CD14-positive monocyte (primary cell): ENCODE results near the gene PEA15. TPM values are rescaled to one million over a fixed set of nuclear protein-coding genes. Genes with fewer than 3 reads are reported as not detected.

ENCODE experiments used
- DNase-seq, 3 donors: peaks; one replicate each; pipeline ENCODE4 v3.0.0-alpha.2; 2011 to 2022
- H2AFZ ChIP-seq: 2 replicates; pipeline ENCODE4 v1.6.0; 2012; ENCODE audit warnings: mild to moderate bottlenecking, low read depth, low read length, inconsistent platforms; ENCODE audit not compliant: insufficient read depth, poor library complexity, severe bottlenecking
- H3K27ac ChIP-seq, 2 donors: 1 replicate in 1 of 2; 2 replicates in 1 of 2; pipeline ENCODE4 v1.5.1; 2012 to 2013; ENCODE audit warnings: low read length in 2 of 2, control low read depth in 1 of 2, inconsistent platforms in 1 of 2, low read depth in 1 of 2, mild to moderate bottlenecking in 1 of 2
- H3K27me3 ChIP-seq, 2 donors: one replicate each; pipeline versions ENCODE4 v1.6.0 to v1.6.1; 2011 to 2013; ENCODE audit warnings: low read length in 2 of 2; ENCODE audit not compliant: control insufficient read depth in 2 of 2, insufficient read depth in 2 of 2
- H3K36me3 ChIP-seq, 2 donors: replicated peaks in 1 of 2; 1 replicate in 1 of 2; 2 replicates in 1 of 2; pipeline versions ENCODE4 v1.5.1 to v1.6.1; 2012 to 2013; ENCODE audit warnings: low read length in 2 of 2, control low read depth in 1 of 2, inconsistent platforms in 1 of 2, mild to moderate bottlenecking in 1 of 2; ENCODE audit not compliant: insufficient read depth in 2 of 2, control insufficient read depth in 1 of 2
- H3K4me1 ChIP-seq, 2 donors: 1 replicate in 1 of 2; 2 replicates in 1 of 2; pipeline versions ENCODE4 v1.5.1 to v1.6.1; 2012 to 2013; ENCODE audit warnings: low read length in 2 of 2, control low read depth in 1 of 2, inconsistent platforms in 1 of 2, mild to moderate bottlenecking in 1 of 2, moderate library complexity in 1 of 2; ENCODE audit not compliant: insufficient read depth in 2 of 2, control insufficient read depth in 1 of 2
- H3K4me2 ChIP-seq: replicated peaks from 2 replicates; pipeline ENCODE3; 2012; ENCODE audit warnings: low read length, moderate library complexity, mild to moderate bottlenecking; ENCODE audit not compliant: poor library complexity, severe bottlenecking; ENCODE audit errors: extremely low read depth
- H3K4me3 ChIP-seq, 3 experiments: fragments of 200-600 bp in 1 of 3; sonication (generic) in 1 of 3; replicated peaks in 1 of 3; 1 replicate in 2 of 3; 2 replicates in 1 of 3; pipeline ENCODE4 v1.5.1; 2011 to 2013; ENCODE audit warnings: low read length in 3 of 3, mild to moderate bottlenecking in 3 of 3, control low read depth in 2 of 3, low read depth in 2 of 3, inconsistent platforms in 1 of 3, moderate library complexity in 1 of 3
- H3K79me2 ChIP-seq: 2 replicates; pipeline ENCODE4 v1.6.0; 2012; ENCODE audit warnings: mild to moderate bottlenecking, control low read depth, inconsistent platforms, low read length, moderate library complexity; ENCODE audit not compliant: insufficient read depth
- H3K9ac ChIP-seq: 2 replicates; pipeline ENCODE4 v1.6.0; 2017; ENCODE audit warnings: low read length, mild to moderate bottlenecking; ENCODE audit not compliant: insufficient read depth, poor library complexity, severe bottlenecking
- H3K9me3 ChIP-seq, 2 donors: replicated peaks in 1 of 2; 1 replicate in 1 of 2; 2 replicates in 1 of 2; pipeline versions ENCODE4 v1.5.1 to v1.6.1; 2012 to 2013; ENCODE audit warnings: low read length in 2 of 2, control low read depth in 1 of 2; ENCODE audit not compliant: control insufficient read depth in 1 of 2, insufficient read depth in 1 of 2
- H4K20me1 ChIP-seq: 2 replicates; pipeline ENCODE4 v1.6.0; 2012; ENCODE audit warnings: mild to moderate bottlenecking, low read length, control low read depth, moderate library complexity; ENCODE audit not compliant: insufficient read depth
- H3K27ac Mint-ChIP-seq, 7 donors: one replicate each; pipeline ENCODE4 v1.8.0; 2020; ENCODE audit warnings: mild to moderate bottlenecking in 7 of 7, mixed read lengths in 7 of 7, moderate library complexity in 6 of 7, inconsistent platforms in 2 of 7
- H3K27me3 Mint-ChIP-seq, 3 donors: one replicate each; pipeline ENCODE4 v1.8.0; 2021 to 2022; ENCODE audit warnings: low read depth in 3 of 3, mild to moderate bottlenecking in 3 of 3, mixed read lengths in 3 of 3, moderate library complexity in 3 of 3, inconsistent platforms in 1 of 3
- H3K36me3 Mint-ChIP-seq, 2 donors: one replicate each; pipeline ENCODE4 v1.8.0; 2020; ENCODE audit warnings: mixed read lengths in 2 of 2, inconsistent platforms in 1 of 2, mild to moderate bottlenecking in 1 of 2
- H3K4me1 Mint-ChIP-seq: one replicate; pipeline ENCODE4 v1.8.0; 2020; ENCODE audit warnings: mild to moderate bottlenecking, mixed read lengths
- H3K4me3 Mint-ChIP-seq, 2 donors: one replicate each; pipeline ENCODE4 v1.8.0; 2020; ENCODE audit warnings: mild to moderate bottlenecking in 2 of 2, mixed read lengths in 2 of 2, moderate library complexity in 1 of 2
- H3K9me3 Mint-ChIP-seq, 7 donors: one replicate each; pipeline ENCODE4 v1.8.0; 2020 to 2022; ENCODE audit warnings: mixed read lengths in 7 of 7, mild to moderate bottlenecking in 6 of 7, moderate library complexity in 6 of 7, inconsistent platforms in 2 of 7
- WGBS: methylation state at CpG from one replicate; pipeline ENCODE4 v1.1.5; 2013; ENCODE audit warnings: missing lambda C conversion rate; ENCODE audit not compliant: insufficient coverage; 5-methylcytosine and 5-hydroxymethylcytosine counted together
- intact Hi-C, 2 donors: fragments of 100-400 bp; cut with micrococcal nuclease; formaldehyde crosslinking; loops; one replicate each; pipeline versions ENCODE4 v1.15.0 to v1.15.1; 2023
- polyA plus RNA-seq, 3 donors: library from polyadenylated mRNA; depleted of rRNA in 1 of 3; unstranded in 2 of 3; stranded (reverse) in 1 of 3; fragments of 300-500 nt in 2 of 3; fragments of >200 nt in 1 of 3; fragmentation: Illumina TruSeq in 2 of 3; gene quantifications; 1 replicate in 2 of 3; 2 replicates in 1 of 3; pipeline ENCODE4 v1.2.3, GENCODE V29; 2012 to 2021
- TF ChIP-seq, protein P1 (sequence below): fragments of 200-600 bp; IDR thresholded peaks from one replicate; pipeline ENCODE4 v1.8.0; 2022; ENCODE audit warnings: antibody characterized with exemption, mild to moderate bottlenecking

The PEA15 gene
- polyA plus RNA-seq, 3 donors: 23.6 to 163 (median 38.1) TPM

DNA sequence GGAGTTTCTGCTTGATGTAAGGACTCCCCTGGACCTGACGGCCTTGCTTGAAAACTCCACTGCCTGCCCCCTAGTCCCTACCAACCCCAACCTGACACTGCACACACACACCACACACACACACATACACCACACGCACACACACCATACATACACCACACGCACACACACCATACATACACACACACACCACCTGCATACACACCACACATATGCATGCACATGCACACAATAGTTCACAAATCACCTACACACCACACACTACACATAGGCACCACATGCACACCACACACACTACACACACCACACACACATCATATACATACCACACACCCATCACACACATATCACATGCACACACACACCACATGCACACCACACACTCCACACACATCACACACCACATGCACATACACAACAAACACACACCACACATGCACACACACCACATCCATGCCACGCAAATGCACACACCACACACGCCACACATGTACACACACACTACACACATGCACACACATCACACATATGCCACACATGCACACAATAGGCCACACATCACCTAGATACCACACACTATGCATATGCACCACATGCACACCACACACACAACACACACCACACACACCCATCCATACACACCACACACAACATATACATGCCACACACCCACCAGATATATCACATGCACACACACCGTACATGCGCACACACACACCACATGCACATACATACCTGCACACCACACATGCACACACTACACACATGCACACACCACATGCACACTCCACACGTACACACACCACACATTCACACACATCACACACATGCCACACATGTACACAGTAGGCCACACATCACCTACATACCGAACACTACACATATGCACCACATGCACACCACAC, 11.1 kb upstream of the PEA15 start:
- Histone ChIP-seq H3K27ac (no peak overlapping the region), H3K4me2 (no peak overlapping the region), H3K9me3 (no peaks in the 10 kb centered on the region), H3K36me3 (no peaks in the 10 kb centered on the region), H3K4me3 (no peak overlapping the region), H3K79me2 (no peaks in the 10 kb centered on the region), H3K9ac (no peak overlapping the region), H2AFZ (no peak overlapping the region), H3K4me1 (peaks cover 4 to 9% of the 10 kb centered on the region in 2 donors), H4K20me1 (no peaks in the 10 kb centered on the region), H3K27me3 (no peaks in the 10 kb centered on the region)
- 90% methylated on average over 9 of the region's 9 CpGs for WGBS
- intact Hi-C loops: loop anchor here (2.0 to 10.0 kb wide), 5 partner anchors 59 to 183 kb away; no protein-coding TSS in a partner anchor
- Mint-ChIP-seq H3K4me3 (no peak overlapping the region), H3K27ac (no peak overlapping the region), H3K9me3 (no peaks in the 10 kb centered on the region), H3K36me3 (no peaks in the 10 kb centered on the region), H3K4me1 (no peaks in the 10 kb centered on the region), H3K27me3 (peaks cover 1 to 2% (median 2%) of the 10 kb centered on the region in 3 donors)
- no peak for DNase-seq
- TF ChIP-seq, protein P1, sequence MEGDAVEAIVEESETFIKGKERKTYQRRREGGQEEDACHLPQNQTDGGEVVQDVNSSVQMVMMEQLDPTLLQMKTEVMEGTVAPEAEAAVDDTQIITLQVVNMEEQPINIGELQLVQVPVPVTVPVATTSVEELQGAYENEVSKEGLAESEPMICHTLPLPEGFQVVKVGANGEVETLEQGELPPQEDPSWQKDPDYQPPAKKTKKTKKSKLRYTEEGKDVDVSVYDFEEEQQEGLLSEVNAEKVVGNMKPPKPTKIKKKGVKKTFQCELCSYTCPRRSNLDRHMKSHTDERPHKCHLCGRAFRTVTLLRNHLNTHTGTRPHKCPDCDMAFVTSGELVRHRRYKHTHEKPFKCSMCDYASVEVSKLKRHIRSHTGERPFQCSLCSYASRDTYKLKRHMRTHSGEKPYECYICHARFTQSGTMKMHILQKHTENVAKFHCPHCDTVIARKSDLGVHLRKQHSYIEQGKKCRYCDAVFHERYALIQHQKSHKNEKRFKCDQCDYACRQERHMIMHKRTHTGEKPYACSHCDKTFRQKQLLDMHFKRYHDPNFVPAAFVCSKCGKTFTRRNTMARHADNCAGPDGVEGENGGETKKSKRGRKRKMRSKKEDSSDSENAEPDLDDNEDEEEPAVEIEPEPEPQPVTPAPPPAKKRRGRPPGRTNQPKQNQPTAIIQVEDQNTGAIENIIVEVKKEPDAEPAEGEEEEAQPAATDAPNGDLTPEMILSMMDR: no peak

DNA sequence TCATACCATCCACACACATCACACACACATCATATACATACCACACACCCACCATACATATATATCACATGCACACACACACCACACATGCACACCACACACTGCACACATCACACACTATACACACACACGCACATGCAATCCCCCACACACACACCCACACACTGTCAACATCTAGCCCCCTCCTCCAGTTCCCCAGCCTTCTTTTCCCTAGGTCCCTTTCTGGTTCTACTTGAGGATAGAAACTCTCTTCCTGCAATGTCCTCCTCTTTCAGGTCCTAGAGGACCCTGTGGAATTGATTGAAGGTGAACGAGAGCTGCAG, 10.5 kb upstream of the PEA15 start:
- 86% methylated on average over 1 of the region's 2 CpGs for WGBS
- H3K4me3 Mint-ChIP-seq: no peak overlapping the region
- intact Hi-C loops: loop anchor here (5.0 to 10.0 kb wide), 3 partner anchors 90 to 183 kb away; no protein-coding TSS in a partner anchor

More for the DNA sequence above, 10.5 kb upstream of the PEA15 start:
- Mint-ChIP-seq H3K36me3 (no peaks in the 10 kb centered on the region), H3K27ac (no peak overlapping the region), H3K4me1 (no peaks in the 10 kb centered on the region), H3K9me3 (no peaks in the 10 kb centered on the region), H3K27me3 (peaks cover 1 to 2% (median 2%) of the 10 kb centered on the region in 3 donors)
- Histone ChIP-seq H2AFZ (no peak overlapping the region), H3K27me3 (no peaks in the 10 kb centered on the region), H4K20me1 (no peaks in the 10 kb centered on the region), H3K4me2 (no peak overlapping the region), H3K79me2 (no peaks in the 10 kb centered on the region), H3K4me1 (peaks cover 4 to 9% of the 10 kb centered on the region in 2 donors), H3K4me3 (no peak overlapping the region), H3K27ac (no peak overlapping the region), H3K9me3 (no peaks in the 10 kb centered on the region), H3K36me3 (no peaks in the 10 kb centered on the region), H3K9ac (no peak overlapping the region)
- no peak for DNase-seq
- TF ChIP-seq, protein P1: no peak
